NCI-H146 (cell line): ENCODE measurements around the gene NELFCD.
"Not testable (repeated sequence)": the region's sequence is repeated elsewhere in the genome, so short reads cannot be mapped to it uniquely, and the experiment has no call there.

ENCODE experiments used
- DNase-seq: peaks from one replicate; lab custom pipeline; 2025; lab: John Stamatoyannopoulos, UW

NELFCD gene

GRCh38 chr20:59010321-59010994, 29.4 kb downstream of the NELFCD start:
- DNase-seq: no peak

- DNase-seq: no peak
These were observed 30.2 kb downstream of the NELFCD start for GRCh38 chr20:59010995-59011873.

GRCh38 chr20:59011874-59012157, 30.8 kb downstream of the NELFCD start:
- not testable (repeated sequence) for DNase-seq

GRCh38 chr20:59013031-59013951, 32.2 kb downstream of the NELFCD start:
- no peak for DNase-seq

- DNase-seq: no peak
These were observed 33.0 kb downstream of the NELFCD start for GRCh38 chr20:59013959-59014608.

GRCh38 chr20:59014680-59015389, 33.8 kb downstream of the NELFCD start:
- DNase-seq: no peak

- no peak for DNase-seq
These were observed 34.4 kb downstream of the NELFCD start for GRCh38 chr20:59015411-59015810.

GRCh38 chr20:59015812-59016711, 35.0 kb downstream of the NELFCD start:
- DNase-seq: no peak

GRCh38 chr20:59016795-59017492, 35.9 kb downstream of the NELFCD start:
- DNase-seq: no peak

- no peak for DNase-seq
These were observed 36.6 kb downstream of the NELFCD start for GRCh38 chr20:59017493-59018231.

- no peak for DNase-seq
These were observed 37.8 kb downstream of the NELFCD start for GRCh38 chr20:59018817-59019216.

GRCh38 chr20:59019217-59019616, 38.2 kb downstream of the NELFCD start, which contains the start of gene TUBB1:
TSS of gene TUBB1 (plus strand) at chr20:59019429. CDS start at chr20:59019523, 94 bp downstream.
- DNase-seq: no peak

GRCh38 chr20:59020938-59021551, 40.0 kb downstream of the NELFCD start:
- no peak for DNase-seq

- DNase-seq: no peak
These were observed 41.7 kb downstream of the NELFCD start for GRCh38 chr20:59022754-59023153.

- no peak for DNase-seq
These were observed 42.6 kb downstream of the NELFCD start for GRCh38 chr20:59023616-59024015.

- DNase-seq: no peak
These were observed 43.1 kb downstream of the NELFCD start for GRCh38 chr20:59024111-59024530.

- DNase-seq: no peak
These were observed 44.0 kb downstream of the NELFCD start for GRCh38 chr20:59025086-59025485.

- DNase-seq: no peak
These were observed 44.5 kb downstream of the NELFCD start for GRCh38 chr20:59025511-59025910.
